Vagina (tissue), 2 donors: ENCODE measurements around the gene FZR1. TPM values are rescaled to one million over a fixed set of nuclear protein-coding genes. Genes with fewer than 3 reads are reported as not detected.

Source experiments
- DNase-seq, 2 donors: peaks; one replicate each; pipeline ENCODE4 v3.0.0-alpha.2; 2017; ENCODE audit errors: extremely low spot score in 2 of 2
- H3K27ac ChIP-seq: fragments of 200-600 bp; sonication (generic); one replicate; pipeline ENCODE4 v1.5.1; 2019
- H3K27me3 ChIP-seq: fragments of 200-600 bp; sonication (generic); one replicate; pipeline ENCODE4 v1.5.1; 2019
- H3K36me3 ChIP-seq, 2 donors: fragments of 200-600 bp; sonication (generic); one replicate each; pipeline ENCODE4 v1.5.1; 2017 to 2019
- H3K4me1 ChIP-seq: fragments of 200-600 bp; sonication (generic); one replicate; pipeline ENCODE4 v1.5.1; 2019
- H3K4me3 ChIP-seq, 2 donors: fragments of 200-600 bp; sonication (generic); 1 replicate in 1 of 2; 2 replicates in 1 of 2; pipeline ENCODE4 v1.5.1; 2016 to 2019
- H3K9me3 ChIP-seq: fragments of 200-600 bp; sonication (generic); one replicate; pipeline ENCODE4 v1.5.1; 2019
- POLR2A ChIP-seq, 2 donors: fragments of 450-650 bp; IDR thresholded peaks; one replicate each; pipeline ENCODE4 v1.6.1; 2017; ENCODE audit warnings: antibody characterized with exemption in 2 of 2, mild to moderate bottlenecking in 2 of 2, moderate library complexity in 2 of 2
- POLR2AphosphoS5 ChIP-seq, 2 donors: sonication (generic); formaldehyde crosslinking; IDR thresholded peaks; one replicate each; pipeline ENCODE4 v1.9.0; 2017; ENCODE audit warnings: antibody characterized with exemption in 2 of 2, mild to moderate bottlenecking in 2 of 2, low read depth in 1 of 2; ENCODE audit not compliant: insufficient read depth in 1 of 2
- intact Hi-C: fragments of 100-400 bp; cut with DNase I; formaldehyde crosslinking; loops from one replicate; pipeline ENCODE4 v1.15.1; 2023
- total RNA-seq: library from RNA; depleted of rRNA; stranded (reverse); fragments of >200 nt; gene quantifications from one replicate; pipeline ENCODE4 v1.2.3, GENCODE V29; 2016
- TF ChIP-seq, protein P1 (sequence below), 3 experiments: fragments of 450-650 bp in 2 of 3; fragments of 200-600 bp in 1 of 3; sonication (generic) in 1 of 3; IDR thresholded peaks; one replicate each; pipeline ENCODE4 v1.5.1; 2017 to 2019; ENCODE audit warnings: antibody characterized with exemption in 3 of 3, mild to moderate bottlenecking in 2 of 3, moderate library complexity in 2 of 3

Gene FZR1
- total RNA-seq, 1 donor from 2014 or later: 29.2 TPM

- Histone ChIP-seq H3K27ac (peak overlapping the region; percentile 34), H3K36me3 (no peaks in the 10 kb centered on the region), H3K4me1 (peaks cover 18% of the 10 kb centered on the region), H3K9me3 (no peaks in the 10 kb centered on the region), H3K4me3 (no peak overlapping the region), H3K27me3 (no peaks in the 10 kb centered on the region)
- no peak for DNase-seq
- TF ChIP-seq POLR2AphosphoS5 (IDR thresholded peaks at IDR 0.05; ENCODE audit: insufficient read depth in 1 of 2, low read depth in 1 of 2) (peak in 1 of 2 donors; percentile 30), POLR2A (IDR thresholded peaks at IDR 0.05) (no peak)
- TF ChIP-seq, protein P1, sequence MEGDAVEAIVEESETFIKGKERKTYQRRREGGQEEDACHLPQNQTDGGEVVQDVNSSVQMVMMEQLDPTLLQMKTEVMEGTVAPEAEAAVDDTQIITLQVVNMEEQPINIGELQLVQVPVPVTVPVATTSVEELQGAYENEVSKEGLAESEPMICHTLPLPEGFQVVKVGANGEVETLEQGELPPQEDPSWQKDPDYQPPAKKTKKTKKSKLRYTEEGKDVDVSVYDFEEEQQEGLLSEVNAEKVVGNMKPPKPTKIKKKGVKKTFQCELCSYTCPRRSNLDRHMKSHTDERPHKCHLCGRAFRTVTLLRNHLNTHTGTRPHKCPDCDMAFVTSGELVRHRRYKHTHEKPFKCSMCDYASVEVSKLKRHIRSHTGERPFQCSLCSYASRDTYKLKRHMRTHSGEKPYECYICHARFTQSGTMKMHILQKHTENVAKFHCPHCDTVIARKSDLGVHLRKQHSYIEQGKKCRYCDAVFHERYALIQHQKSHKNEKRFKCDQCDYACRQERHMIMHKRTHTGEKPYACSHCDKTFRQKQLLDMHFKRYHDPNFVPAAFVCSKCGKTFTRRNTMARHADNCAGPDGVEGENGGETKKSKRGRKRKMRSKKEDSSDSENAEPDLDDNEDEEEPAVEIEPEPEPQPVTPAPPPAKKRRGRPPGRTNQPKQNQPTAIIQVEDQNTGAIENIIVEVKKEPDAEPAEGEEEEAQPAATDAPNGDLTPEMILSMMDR (IDR thresholded peaks at IDR 0.05): no peak
- intact Hi-C loops: loop anchor here (5.0 kb wide), 1 partner anchor 148 kb away; no protein-coding TSS in a partner anchor
Measured at GRCh38 chr19:3469638-3470499, 36.2 kb upstream of the FZR1 start.

GRCh38 chr19:3470500-3471128 is 35.5 kb upstream of the FZR1 start:
- DNase-seq: no peak
- Histone ChIP-seq H3K4me1 (peaks cover 18% of the 10 kb centered on the region), H3K27ac (peak overlapping the region; percentile 63), H3K36me3 (no peaks in the 10 kb centered on the region), H3K4me3 (no peak overlapping the region), H3K27me3 (no peaks in the 10 kb centered on the region), H3K9me3 (no peaks in the 10 kb centered on the region)
- intact Hi-C loops: loop anchor here (5.0 kb wide), 1 partner anchor 148 kb away; no protein-coding TSS in a partner anchor
- no peak for TF ChIP-seq POLR2AphosphoS5 (IDR thresholded peaks at IDR 0.05; ENCODE audit: insufficient read depth in 1 of 2, low read depth in 1 of 2)
- no peak for TF ChIP-seq POLR2A (IDR thresholded peaks at IDR 0.05)
- TF ChIP-seq, protein P1 (IDR thresholded peaks at IDR 0.05): no peak

DNA sequence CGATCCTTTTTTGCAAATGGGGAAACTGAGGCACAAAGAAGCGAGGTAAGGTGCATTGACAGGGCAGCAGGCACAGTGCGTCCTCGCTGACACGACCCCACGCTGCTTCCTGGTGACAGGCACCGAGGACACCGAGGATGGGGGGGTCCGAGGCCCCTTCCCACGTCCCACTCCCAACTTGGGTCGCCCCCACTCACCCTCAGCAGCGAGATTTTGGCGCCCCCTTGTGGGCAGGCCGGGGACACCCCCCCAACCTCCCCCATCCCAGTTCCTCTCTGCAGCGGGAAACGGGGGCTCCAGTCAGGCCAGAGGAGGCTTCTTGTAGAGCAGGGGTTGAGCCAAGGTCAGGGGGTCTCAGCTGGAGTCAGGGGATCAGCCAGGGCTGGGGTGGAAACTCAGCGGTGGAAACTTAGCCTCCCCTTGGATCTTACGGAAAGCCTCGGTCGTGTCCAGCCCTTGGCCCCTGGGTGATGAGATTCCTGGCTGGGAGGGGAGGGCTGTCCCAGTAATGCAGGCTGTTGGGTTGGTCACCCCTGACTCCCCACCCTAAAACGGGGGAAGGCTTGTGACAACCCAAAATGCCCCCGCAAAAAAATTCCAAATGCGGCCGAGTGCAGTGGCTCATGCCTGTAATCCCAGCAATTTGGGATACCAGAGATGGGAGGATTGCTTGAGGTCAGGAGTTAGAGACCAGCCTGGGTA is 34.0 kb upstream of the FZR1 start:
- no peak for DNase-seq
- no peaks in the 10 kb centered on the region for H3K36me3 ChIP-seq
- no peak overlapping the region for H3K27ac ChIP-seq
- H3K4me3 ChIP-seq: no peak overlapping the region
- intact Hi-C loops: loop anchor here (2.0 to 5.0 kb wide), 2 partner anchors 150 to 167 kb away; no protein-coding TSS in a partner anchor
- H3K27me3 ChIP-seq: no peaks in the 10 kb centered on the region
- TF ChIP-seq, protein P1 (IDR thresholded peaks at IDR 0.05): peak; percentile 59 to 90 (median 87)
- no peak for TF ChIP-seq POLR2A (IDR thresholded peaks at IDR 0.05)
- no peaks in the 10 kb centered on the region for H3K9me3 ChIP-seq
- peaks cover 15% of the 10 kb centered on the region for H3K4me1 ChIP-seq

DNA sequence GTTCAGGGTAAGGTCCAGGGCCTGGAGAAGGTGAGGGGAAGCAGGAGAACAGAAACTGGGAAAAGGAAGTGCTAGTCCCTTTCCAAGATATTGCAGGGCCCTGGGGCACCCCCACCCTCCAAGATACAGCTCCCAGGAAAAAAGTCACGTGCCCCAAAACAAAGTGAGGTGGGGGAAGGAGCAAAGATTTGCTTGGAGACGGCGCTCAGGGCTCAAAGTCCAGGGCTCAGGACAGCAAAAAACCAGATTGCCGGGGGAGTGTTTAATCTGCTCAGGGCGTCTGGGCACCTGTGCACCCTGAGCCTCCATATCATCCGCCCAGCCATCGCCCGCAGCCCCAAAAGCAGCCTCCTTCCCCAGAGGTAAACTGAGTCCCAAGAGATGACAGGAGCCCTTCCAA is 32.1 kb upstream of the FZR1 start:
- no peaks in the 10 kb centered on the region for H3K27me3 ChIP-seq
- peaks cover 8% of the 10 kb centered on the region for H3K4me1 ChIP-seq
- H3K36me3 ChIP-seq: no peaks in the 10 kb centered on the region
- TF ChIP-seq POLR2AphosphoS5 (IDR thresholded peaks at IDR 0.05; ENCODE audit: insufficient read depth in 1 of 2, low read depth in 1 of 2): no peak
- no peak for TF ChIP-seq POLR2A (IDR thresholded peaks at IDR 0.05)
- TF ChIP-seq, protein P1 (IDR thresholded peaks at IDR 0.05): no peak
- intact Hi-C loops: loop anchor here (5.0 kb wide), 1 partner anchor 152 kb away; no protein-coding TSS in a partner anchor
- no peaks in the 10 kb centered on the region for H3K9me3 ChIP-seq
- H3K4me3 ChIP-seq: no peak overlapping the region
- no peak overlapping the region for H3K27ac ChIP-seq
- no peak for DNase-seq
